WTC11 (cell line): ENCODE measurements around the gene FLT4. TPM values are rescaled to one million over a fixed set of nuclear protein-coding genes. Genes with fewer than 3 reads are reported as not detected.

ENCODE experiments used
- ATAC-seq: fragments of 200-7000 bp; cut with Tn5 transposase; 2 replicates; pipeline ENCODE4 v1.10.0; 2021; ENCODE audit warnings: mild to moderate bottlenecking, moderate library complexity
- CTCF ChIA-PET: fragments of 300-600 bp; sonication (Branson Sonifier 250); formaldehyde crosslinking; loops from one replicate; lab custom pipeline; 2021; ENCODE audit warnings: antibody characterized with exemption; lab: Charles Lee
- POLR2A ChIA-PET: fragments of 350-600 bp; sonication (Branson Sonifier 250); formaldehyde crosslinking; loops from one replicate; lab custom pipeline; 2021; ENCODE audit warnings: antibody characterized with exemption; lab: Charles Lee
- DNase-seq: peaks from one replicate; pipeline ENCODE4 v3.0.0; 2021; ENCODE audit warnings: low spot score
- H3K27ac Mint-ChIP-seq: 2 replicates; pipeline ENCODE4 v1.8.0; 2021; ENCODE audit warnings: mixed read lengths
- H3K27me3 Mint-ChIP-seq: 2 replicates; pipeline ENCODE4 v1.8.0; 2021; ENCODE audit warnings: low read depth, mild to moderate bottlenecking, moderate library complexity, mixed read lengths
- H3K36me3 Mint-ChIP-seq: 2 replicates; pipeline ENCODE4 v1.8.0; 2021; ENCODE audit warnings: mixed read lengths
- H3K4me1 Mint-ChIP-seq: 2 replicates; pipeline ENCODE4 v1.8.0; 2022; ENCODE audit warnings: mixed read lengths
- H3K4me3 Mint-ChIP-seq: 2 replicates; pipeline ENCODE4 v1.8.0; 2021; ENCODE audit warnings: mild to moderate bottlenecking, moderate library complexity, mixed read lengths
- H3K9me3 Mint-ChIP-seq: 2 replicates; pipeline ENCODE4 v1.8.0; 2021; ENCODE audit warnings: mixed read lengths
- AR ChIP-seq: fragments of 250-450 bp; sonication (Bioruptor Pico); IDR thresholded peaks from 2 replicates; pipeline ENCODE4 v1.9.0; 2021; ENCODE audit warnings: mild to moderate bottlenecking
- ATF3 ChIP-seq: sonication (generic); formaldehyde crosslinking; conservative IDR thresholded peaks from 2 replicates; pipeline ENCODE4 v1.8.1; 2022; ENCODE audit warnings: mild to moderate bottlenecking, missing genetic modification reagents
- CDX4 ChIP-seq: fragments of 250-450 bp; sonication (Bioruptor Pico); IDR thresholded peaks from 2 replicates; pipeline ENCODE4 v1.9.0; 2021; ENCODE audit warnings: moderate library complexity, mild to moderate bottlenecking, inconsistent platforms, borderline replicate concordance
- CREB1 ChIP-seq: sonication (generic); formaldehyde crosslinking; IDR thresholded peaks from 2 replicates; pipeline ENCODE4 v1.8.0; 2023; ENCODE audit warnings: mild to moderate bottlenecking, missing genetic modification reagents
- EMX1 ChIP-seq: fragments of 250-450 bp; sonication (Bioruptor Pico); IDR thresholded peaks from 2 replicates; pipeline ENCODE4 v1.8.0; 2021; ENCODE audit warnings: mild to moderate bottlenecking
- GABPB1 ChIP-seq: sonication (generic); formaldehyde crosslinking; IDR thresholded peaks from 2 replicates; pipeline ENCODE4 v1.8.1; 2023; ENCODE audit warnings: mild to moderate bottlenecking, missing genetic modification reagents
- HMGXB4 ChIP-seq: sonication (generic); formaldehyde crosslinking; IDR thresholded peaks from 2 replicates; pipeline ENCODE4 v1.8.1; 2023; ENCODE audit warnings: mild to moderate bottlenecking, moderate library complexity, missing genetic modification reagents
- JAZF1 ChIP-seq: fragments of 250-450 bp; sonication (Bioruptor Pico); IDR thresholded peaks from 2 replicates; pipeline ENCODE4 v1.9.0; 2021; ENCODE audit warnings: moderate library complexity, mild to moderate bottlenecking, inconsistent platforms
- MLX ChIP-seq: sonication (generic); formaldehyde crosslinking; IDR thresholded peaks from 2 replicates; pipeline ENCODE4 v1.8.1; 2023; ENCODE audit warnings: mild to moderate bottlenecking, missing genetic modification reagents, moderate library complexity
- NFE2L1 ChIP-seq: sonication (generic); formaldehyde crosslinking; IDR thresholded peaks from 2 replicates; pipeline ENCODE4 v1.8.1; 2023; ENCODE audit warnings: missing genetic modification reagents
- NR1H2 ChIP-seq: sonication (generic); formaldehyde crosslinking; IDR thresholded peaks from 2 replicates; pipeline ENCODE4 v1.9.0; 2021; ENCODE audit warnings: mild to moderate bottlenecking, moderate library complexity, missing genetic modification reagents
- USF1 ChIP-seq: sonication (generic); formaldehyde crosslinking; IDR thresholded peaks from 2 replicates; pipeline ENCODE4 v1.8.0; 2022; ENCODE audit warnings: mild to moderate bottlenecking, missing genetic modification reagents
- USF2 ChIP-seq: sonication (generic); formaldehyde crosslinking; IDR thresholded peaks from 2 replicates; pipeline ENCODE4 v1.8.1; 2023; ENCODE audit warnings: mild to moderate bottlenecking, missing genetic modification reagents, moderate library complexity
- ZBTB43 ChIP-seq: sonication (generic); formaldehyde crosslinking; IDR thresholded peaks from 2 replicates; pipeline ENCODE4 v1.8.1; 2023; ENCODE audit warnings: mild to moderate bottlenecking, missing genetic modification reagents
- ZMAT4 ChIP-seq: fragments of 250-450 bp; sonication (Bioruptor Pico); IDR thresholded peaks from 2 replicates; pipeline ENCODE4 v1.9.0; 2021; ENCODE audit warnings: mild to moderate bottlenecking
- ZNF317 ChIP-seq: sonication (generic); formaldehyde crosslinking; IDR thresholded peaks from 2 replicates; pipeline ENCODE4 v1.8.1; 2023; ENCODE audit warnings: low read depth, mild to moderate bottlenecking, moderate library complexity, missing genetic modification reagents, borderline replicate concordance
- ZNF396 ChIP-seq: fragments of 250-450 bp; sonication (Bioruptor Pico); IDR thresholded peaks from 2 replicates; pipeline ENCODE4 v1.8.0; 2021; ENCODE audit warnings: mild to moderate bottlenecking, moderate library complexity, borderline replicate concordance
- ZNF416 ChIP-seq: fragments of 250-450 bp; sonication (Bioruptor Pico); IDR thresholded peaks from 2 replicates; pipeline ENCODE4 v1.9.0; 2021; ENCODE audit warnings: mild to moderate bottlenecking, inconsistent platforms
- ZNF532 ChIP-seq: fragments of 250-450 bp; sonication (Bioruptor Pico); IDR thresholded peaks from 2 replicates; pipeline ENCODE4 v1.9.0; 2021; ENCODE audit warnings: mild to moderate bottlenecking, borderline replicate concordance
- ZNF671 ChIP-seq: fragments of 250-450 bp; sonication (Bioruptor Pico); IDR thresholded peaks from 2 replicates; pipeline ENCODE4 v1.8.0; 2021; ENCODE audit warnings: mild to moderate bottlenecking
- total RNA-seq: library from RNA; stranded (reverse); gene quantifications from 3 replicates; pipeline ENCODE4 v1.2.3, GENCODE V29; 2021

Gene FLT4
- total RNA-seq, 1 experiment from 2014 or later, result 12.4 TPM

- Mint-ChIP-seq H3K4me3 (no peak overlapping the region), H3K36me3 (no peaks in the 10 kb centered on the region), H3K27me3 (no peaks in the 10 kb centered on the region), H3K9me3 (no peaks in the 10 kb centered on the region), H3K4me1 (peaks cover 2% of the 10 kb centered on the region; the same call in 1 of the 2 replicates), H3K27ac (no peak overlapping the region)
- POLR2A ChIA-PET, result no interaction called here
- ATAC-seq (no peak), DNase-seq (no peak)
- TF ChIP-seq USF2 (CRISPR knock-in tag) (no peak), USF1 (no peak), HMGXB4 (CRISPR knock-in tag) (no peak), ZNF396 (no peak), ZNF671 (no peak), ZNF317 (CRISPR knock-in tag) (no peak), NFE2L1 (no peak), AR (CRISPR knock-in tag) (no peak), EMX1 (no peak), CDX4 (CRISPR knock-in tag) (no peak), ZBTB43 (CRISPR knock-in tag) (no peak), ZMAT4 (CRISPR knock-in tag) (no peak), GABPB1 (CRISPR knock-in tag) (no peak), JAZF1 (no peak), NR1H2 (no peak), MLX (CRISPR knock-in tag) (no peak), ATF3 (no peak), ZNF416 (CRISPR knock-in tag) (no peak), CREB1 (no peak), ZNF532 (CRISPR knock-in tag) (no peak)
- TF ChIP-seq, all 79 proteins: peak for 0
- CTCF ChIA-PET, result interaction anchor here (0.8 to 5.6 kb wide), 3 partner anchors 8 to 311 kb away, joined by 3 to 42 read pairs (median 3); no protein-coding TSS in a partner anchor
These were observed 22.6 kb downstream of the FLT4 start for GRCh38 chr5:180626661-180627385.
